Measurements from ENCODE around the gene MTR. TPM values are rescaled to one million over a fixed set of nuclear protein-coding genes. Genes with fewer than 3 reads are reported as not detected.

MTR gene
- total and polyA plus RNA-seq, 2 donors: 10.4 to 58.5 TPM

DNA sequence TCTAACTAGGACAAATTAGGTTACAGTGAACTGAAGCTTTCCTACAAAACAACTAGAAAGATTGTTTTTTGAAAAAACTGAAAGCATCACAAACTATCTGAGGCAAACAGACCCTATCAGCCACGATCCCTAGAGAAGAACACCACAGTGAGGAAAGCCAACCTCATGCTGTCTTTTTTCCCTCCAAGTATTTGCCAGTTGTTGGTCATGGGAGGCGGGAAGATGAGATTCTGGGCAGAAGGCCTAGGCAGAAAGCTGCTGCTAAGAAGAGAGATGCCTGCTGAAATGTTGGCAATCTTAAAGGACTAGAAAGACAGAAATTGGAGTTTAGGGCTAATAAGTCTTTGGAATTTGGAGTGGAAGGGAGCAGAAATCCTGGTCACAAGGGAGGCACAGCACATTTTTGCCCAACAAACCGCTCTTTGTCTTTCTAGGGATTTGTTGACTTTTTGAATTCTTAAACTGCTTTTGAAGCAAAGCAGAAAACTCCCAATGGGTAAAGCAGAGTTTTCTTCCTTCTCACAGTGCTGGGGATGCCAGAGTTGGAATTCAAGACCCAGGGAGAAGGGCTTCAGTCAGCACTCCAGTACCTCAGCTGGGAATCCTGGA lies 125.3 kb downstream of the MTR start:
- WGBS: 84% methylated on average over 3 of the region's 3 CpGs
- no peak overlapping the region for H3K4me3 ChIP-seq (ENCODE audit: low read depth, low read length)
- no peaks in the 10 kb centered on the region for H3K4me1 ChIP-seq (ENCODE audit: insufficient read depth)
- no peak overlapping the region for H3K27ac ChIP-seq (ENCODE audit: low read depth)
- no peaks in the 10 kb centered on the region for H3K36me3 ChIP-seq (ENCODE audit: insufficient read depth)
- no peak for DNase-seq (ENCODE audit: extremely low spot score)

DNA sequence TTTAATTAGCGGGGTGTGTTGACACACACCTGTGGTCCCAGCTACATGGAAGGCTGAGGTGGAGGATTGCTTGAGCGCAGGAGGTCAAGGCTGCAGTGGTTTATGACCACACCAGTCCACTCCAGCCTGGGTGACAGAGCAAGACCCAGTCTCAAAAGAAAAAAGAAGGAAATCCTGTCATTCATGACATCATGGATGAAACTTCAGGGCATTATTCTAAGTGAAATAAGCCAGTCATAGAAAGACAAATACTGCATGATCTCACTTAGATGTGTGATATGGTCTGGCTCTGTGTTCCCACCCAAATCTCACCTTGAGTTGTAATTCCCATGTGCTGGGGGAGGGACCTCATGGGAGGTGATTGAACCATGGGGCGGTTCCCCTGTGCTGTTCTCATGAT lies 126.5 kb downstream of the MTR start:
- no peak overlapping the region for H3K4me3 ChIP-seq (ENCODE audit: low read depth, low read length)
- no peaks in the 10 kb centered on the region for H3K36me3 ChIP-seq (ENCODE audit: insufficient read depth)
- H3K27ac ChIP-seq (ENCODE audit: low read depth): no peak overlapping the region
- no peak for DNase-seq (ENCODE audit: extremely low spot score)
- no peaks in the 10 kb centered on the region for H3K4me1 ChIP-seq (ENCODE audit: insufficient read depth)
- 97% methylated on average over 3 of the region's 3 CpGs for WGBS

- 94% methylated on average over 2 of the region's 2 CpGs for WGBS
- no peaks in the 10 kb centered on the region for H3K4me1 ChIP-seq (ENCODE audit: insufficient read depth)
- H3K36me3 ChIP-seq (ENCODE audit: insufficient read depth): no peaks in the 10 kb centered on the region
- H3K4me3 ChIP-seq (ENCODE audit: low read depth, low read length): no peak overlapping the region
- H3K27ac ChIP-seq (ENCODE audit: low read depth): no peak overlapping the region
- no peak for DNase-seq (ENCODE audit: extremely low spot score)
Observed at GRCh38 chr1:236922190-236922589, 127.1 kb downstream of the MTR start.

DNA sequence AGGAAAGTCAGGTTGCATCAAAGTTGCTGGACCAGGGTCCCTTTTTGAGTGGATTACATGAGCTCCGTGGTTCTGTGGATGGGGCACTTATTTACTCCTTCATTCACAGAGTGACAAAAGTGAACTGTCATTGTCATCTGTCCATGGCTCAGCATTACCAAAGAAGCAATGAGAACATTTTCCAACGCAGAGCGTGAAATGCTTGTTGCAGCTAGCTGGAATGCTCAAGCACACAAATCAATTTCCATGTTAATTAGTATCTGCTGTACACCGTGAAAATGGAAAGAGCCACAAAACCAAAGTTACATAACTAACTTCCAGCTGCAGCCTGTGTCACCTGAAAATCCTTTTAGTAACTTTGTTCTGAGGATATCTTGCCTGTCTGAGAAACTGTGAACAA lies 130.3 kb downstream of the MTR start:
- no peaks in the 10 kb centered on the region for H3K36me3 ChIP-seq (ENCODE audit: insufficient read depth)
- H3K4me1 ChIP-seq (ENCODE audit: insufficient read depth): no peaks in the 10 kb centered on the region
- DNase-seq (ENCODE audit: extremely low spot score): no peak
- no peak overlapping the region for H3K4me3 ChIP-seq (ENCODE audit: low read depth, low read length)
- no peak overlapping the region for H3K27ac ChIP-seq (ENCODE audit: low read depth)
- 85% methylated on average over 4 of the region's 4 CpGs for WGBS

DNA sequence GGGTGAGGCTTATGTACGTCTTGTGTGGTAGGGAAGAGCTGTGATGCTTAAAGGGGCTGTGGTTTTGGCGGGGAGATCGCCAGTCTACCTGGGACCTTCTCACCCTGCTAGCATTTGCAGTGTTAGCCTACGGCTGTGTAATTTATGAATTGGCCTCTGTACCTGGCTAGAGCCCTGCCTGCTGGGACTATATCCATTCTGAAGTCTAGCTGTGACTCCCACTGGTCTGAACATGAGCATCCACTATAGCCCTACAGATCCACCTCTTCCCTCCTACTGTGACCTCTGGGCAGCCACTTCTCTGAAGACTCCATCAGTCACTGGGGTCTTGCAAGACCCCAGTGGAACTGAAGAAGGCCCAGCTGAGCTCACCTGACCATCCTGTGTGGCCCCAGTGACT lies 135.4 kb downstream of the MTR start:
- Histone ChIP-seq H3K4me3 (ENCODE audit: low read depth, low read length) (no peak overlapping the region), H3K36me3 (ENCODE audit: insufficient read depth) (no peaks in the 10 kb centered on the region), H3K27ac (ENCODE audit: low read depth) (no peak overlapping the region), H3K4me1 (ENCODE audit: insufficient read depth) (no peaks in the 10 kb centered on the region)
- no peak for DNase-seq (ENCODE audit: extremely low spot score)
- WGBS: 94% methylated on average over 4 of the region's 4 CpGs

DNA sequence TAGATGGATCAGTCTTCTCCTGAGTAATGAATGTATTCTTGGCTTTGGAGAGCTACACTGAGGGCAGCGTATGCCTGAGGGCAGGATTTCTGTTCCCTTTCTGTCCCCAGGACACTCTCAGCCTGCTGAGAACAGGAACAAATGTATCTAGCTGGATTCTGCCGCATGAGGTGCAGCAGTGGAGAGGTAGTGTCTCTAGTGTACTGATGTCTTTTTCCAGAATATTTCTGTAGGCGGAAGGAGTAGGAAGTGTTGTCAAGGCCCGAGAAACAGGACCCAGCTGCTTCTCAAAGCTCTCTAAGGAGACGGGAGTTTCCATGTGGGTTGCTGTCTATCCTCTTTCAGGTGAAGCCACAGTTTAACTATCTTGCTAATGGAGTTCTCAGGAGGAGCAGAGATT lies 143.7 kb downstream of the MTR start:
- H3K4me3 ChIP-seq (ENCODE audit: low read depth, low read length): no peak overlapping the region
- no peak for DNase-seq (ENCODE audit: extremely low spot score)
- no peak overlapping the region for H3K27ac ChIP-seq (ENCODE audit: low read depth)
- no peaks in the 10 kb centered on the region for H3K4me1 ChIP-seq (ENCODE audit: insufficient read depth)
- no peaks in the 10 kb centered on the region for H3K36me3 ChIP-seq (ENCODE audit: insufficient read depth)
- 51% methylated on average over 5 of the region's 5 CpGs for WGBS

DNA sequence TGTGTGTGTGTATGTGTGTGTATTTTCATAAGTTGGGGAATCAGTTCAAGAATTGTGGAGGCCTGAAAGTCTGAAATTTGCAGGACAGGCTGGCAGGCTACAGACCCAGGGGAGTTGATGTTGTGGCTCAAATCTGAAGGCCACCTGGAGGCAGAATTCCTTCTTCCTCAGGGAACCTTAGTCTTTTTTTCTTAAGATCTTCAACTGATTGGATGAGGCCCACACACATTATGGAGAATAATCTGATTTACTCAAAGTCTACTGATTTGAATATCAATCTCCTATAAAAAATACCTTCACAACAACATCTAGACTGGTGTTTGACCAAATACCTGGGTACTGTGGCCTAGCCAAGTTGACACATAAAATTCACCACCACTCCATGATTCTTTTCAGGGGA lies 147.3 kb downstream of the MTR start:
- no peak overlapping the region for H3K4me3 ChIP-seq (ENCODE audit: low read depth, low read length)
- DNase-seq (ENCODE audit: extremely low spot score): no peak
- H3K27ac ChIP-seq (ENCODE audit: low read depth): no peak overlapping the region
- no peaks in the 10 kb centered on the region for H3K4me1 ChIP-seq (ENCODE audit: insufficient read depth)
- H3K36me3 ChIP-seq (ENCODE audit: insufficient read depth): no peaks in the 10 kb centered on the region

DNA sequence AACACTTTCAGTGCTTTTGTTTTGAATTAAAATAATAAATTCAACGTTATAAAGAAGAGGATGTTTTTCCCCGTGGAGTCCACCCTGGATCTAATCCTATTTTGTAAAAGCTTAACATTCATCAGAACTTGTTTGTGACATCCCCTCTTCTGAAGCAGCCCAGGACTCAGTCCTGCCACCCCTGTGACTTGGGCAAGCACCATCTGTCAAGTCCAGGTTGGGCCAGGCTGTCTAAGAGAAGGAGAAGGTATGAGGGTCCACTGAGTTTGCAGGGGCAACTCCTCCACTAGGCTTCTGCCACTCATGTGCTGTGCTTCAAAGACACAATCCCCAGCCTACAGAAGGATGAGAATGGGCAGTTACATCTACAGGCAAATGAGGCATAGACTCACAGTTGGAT lies 149.5 kb downstream of the MTR start:
- no peaks in the 10 kb centered on the region for H3K36me3 ChIP-seq (ENCODE audit: insufficient read depth)
- no peaks in the 10 kb centered on the region for H3K4me1 ChIP-seq (ENCODE audit: insufficient read depth)
- H3K27ac ChIP-seq (ENCODE audit: low read depth): no peak overlapping the region
- no peak for DNase-seq (ENCODE audit: extremely low spot score)
- no peak overlapping the region for H3K4me3 ChIP-seq (ENCODE audit: low read depth, low read length)
- 70% methylated on average over 2 of the region's 2 CpGs for WGBS

DNA sequence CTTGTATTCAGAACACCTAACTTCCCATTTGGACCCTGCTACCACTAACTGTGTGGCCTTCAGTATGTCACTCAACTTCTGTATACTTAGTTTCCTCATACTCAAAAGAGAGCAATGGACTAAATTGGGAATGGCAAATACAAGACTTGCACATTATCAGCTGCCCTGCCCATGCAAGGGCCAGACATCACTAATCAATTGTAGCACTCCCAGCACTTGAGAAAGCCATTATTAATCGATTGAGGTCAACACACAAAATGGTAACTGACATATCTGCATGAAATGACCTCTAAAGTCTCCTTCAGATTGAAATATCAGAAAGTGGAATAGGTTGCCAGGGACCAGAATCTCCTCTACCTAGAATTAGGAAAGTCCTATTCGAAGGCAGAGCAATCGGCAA lies 149.9 kb downstream of the MTR start:
- WGBS: 96% methylated on average over 3 of the region's 3 CpGs
- Histone ChIP-seq H3K4me1 (ENCODE audit: insufficient read depth) (no peaks in the 10 kb centered on the region), H3K4me3 (ENCODE audit: low read depth, low read length) (no peak overlapping the region), H3K27ac (ENCODE audit: low read depth) (no peak overlapping the region), H3K36me3 (ENCODE audit: insufficient read depth) (no peaks in the 10 kb centered on the region)
- DNase-seq (ENCODE audit: extremely low spot score): no peak

DNA sequence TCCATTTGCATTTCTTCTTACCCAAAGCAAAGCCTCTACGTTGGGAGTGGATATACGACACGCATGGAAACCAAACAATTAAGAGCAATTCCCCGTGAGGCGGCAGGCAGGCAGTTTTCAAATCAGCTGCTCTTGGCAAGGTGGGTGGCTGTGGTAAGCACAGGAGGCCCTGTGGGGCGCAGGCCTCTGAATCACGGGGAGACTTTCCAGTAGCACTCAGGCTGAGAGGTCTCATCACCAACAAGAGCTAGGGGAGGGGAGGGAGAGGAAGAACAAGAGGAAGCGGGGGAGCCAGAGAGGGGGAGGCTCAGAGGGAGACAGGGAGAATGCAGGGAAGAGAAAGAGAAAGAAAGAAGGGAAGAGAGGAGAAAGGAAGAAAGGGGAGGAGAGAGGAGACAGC lies 152.7 kb downstream of the MTR start:
- Histone ChIP-seq H3K27ac (ENCODE audit: low read depth) (no peak overlapping the region), H3K4me1 (ENCODE audit: insufficient read depth) (no peaks in the 10 kb centered on the region), H3K36me3 (ENCODE audit: insufficient read depth) (no peaks in the 10 kb centered on the region), H3K4me3 (ENCODE audit: low read depth, low read length) (no peak overlapping the region)
- no peak for DNase-seq (ENCODE audit: extremely low spot score)
- WGBS: 58% methylated on average over 8 of the region's 8 CpGs

GRCh38 chr1:236948381-236948780 lies 153.3 kb downstream of the MTR start:
- no peak for DNase-seq (ENCODE audit: extremely low spot score)
- WGBS: 70% methylated on average over 4 of the region's 4 CpGs
- H3K4me1 ChIP-seq (ENCODE audit: insufficient read depth): no peaks in the 10 kb centered on the region
- no peaks in the 10 kb centered on the region for H3K36me3 ChIP-seq (ENCODE audit: insufficient read depth)
- no peak overlapping the region for H3K4me3 ChIP-seq (ENCODE audit: low read depth, low read length)
- no peak overlapping the region for H3K27ac ChIP-seq (ENCODE audit: low read depth)

DNA sequence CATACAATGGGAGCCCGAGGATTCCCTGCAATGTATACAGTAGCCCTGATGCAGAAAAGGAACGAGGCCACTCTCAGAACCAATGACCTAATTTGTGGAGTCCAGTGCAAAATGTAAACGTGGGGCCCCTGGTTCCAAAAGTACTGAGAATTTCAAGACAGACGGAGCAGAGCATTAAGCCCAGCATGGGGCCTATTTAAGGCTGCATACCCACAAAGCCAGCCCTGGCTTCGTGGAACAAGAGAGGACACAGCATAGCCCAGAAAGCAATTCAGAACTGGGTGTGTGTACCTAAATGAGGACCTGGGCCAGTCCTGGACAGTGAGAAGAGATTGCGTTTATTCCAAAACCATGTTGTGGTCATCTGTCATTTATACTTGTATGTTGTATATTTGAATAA lies 153.9 kb downstream of the MTR start:
- H3K36me3 ChIP-seq (ENCODE audit: insufficient read depth): no peaks in the 10 kb centered on the region
- H3K4me1 ChIP-seq (ENCODE audit: insufficient read depth): no peaks in the 10 kb centered on the region
- DNase-seq (ENCODE audit: extremely low spot score): no peak
- H3K4me3 ChIP-seq (ENCODE audit: low read depth, low read length): no peak overlapping the region
- H3K27ac ChIP-seq (ENCODE audit: low read depth): no peak overlapping the region
- 69% methylated on average over 6 of the region's 6 CpGs for WGBS

DNA sequence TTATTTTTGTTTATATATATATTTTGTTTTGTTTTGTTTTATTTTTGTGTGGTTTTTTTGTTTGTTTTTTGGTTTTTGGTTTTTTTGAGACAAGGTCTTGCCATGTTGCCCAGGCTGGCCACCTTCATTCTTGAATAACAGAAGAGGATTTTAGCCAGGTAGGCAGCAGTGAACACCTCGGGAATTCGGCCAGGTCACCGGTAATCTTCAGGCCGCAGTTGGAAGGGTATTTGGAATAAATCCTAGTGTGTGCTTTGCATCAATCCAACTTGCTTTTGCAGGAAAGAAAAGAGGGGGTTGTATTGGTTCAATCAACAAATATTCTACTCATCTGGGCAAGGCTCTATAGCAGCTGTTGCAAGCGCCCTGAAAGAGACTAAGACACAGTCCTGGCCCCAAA lies 155.3 kb downstream of the MTR start:
- no peak for DNase-seq (ENCODE audit: extremely low spot score)
- Histone ChIP-seq H3K4me1 (ENCODE audit: insufficient read depth) (no peaks in the 10 kb centered on the region), H3K27ac (ENCODE audit: low read depth) (no peak overlapping the region), H3K4me3 (ENCODE audit: low read depth, low read length) (no peak overlapping the region), H3K36me3 (ENCODE audit: insufficient read depth) (no peaks in the 10 kb centered on the region)
- 71% methylated on average over 5 of the region's 5 CpGs for WGBS

- no peak for DNase-seq (ENCODE audit: extremely low spot score)
- no peak overlapping the region for H3K4me3 ChIP-seq (ENCODE audit: low read depth, low read length)
- H3K36me3 ChIP-seq (ENCODE audit: insufficient read depth): no peaks in the 10 kb centered on the region
- no peaks in the 10 kb centered on the region for H3K4me1 ChIP-seq (ENCODE audit: insufficient read depth)
- H3K27ac ChIP-seq (ENCODE audit: low read depth): no peak overlapping the region
- 30% methylated on average over 7 of the region's 7 CpGs for WGBS
Observed at GRCh38 chr1:236951672-236952071, 156.6 kb downstream of the MTR start.

Measured in urinary bladder (tissue), 4 donors.